Esophagus squamous epithelium (tissue), 4 donors: ENCODE measurements around the gene KCNAB1.

ENCODE experiments used
- POLR2A ChIP-seq, 4 donors: fragments of 450-650 bp; IDR thresholded peaks; one replicate each; pipeline ENCODE4 v1.6.1; 2017; ENCODE audit warnings: antibody characterized with exemption in 4 of 4, mild to moderate bottlenecking in 4 of 4, moderate library complexity in 3 of 4
- TF ChIP-seq, protein P1 (sequence below), 6 experiments: fragments of 450-650 bp in 4 of 6; fragments of 200-600 bp in 2 of 6; sonication (generic) in 2 of 6; IDR thresholded peaks; one replicate each; pipeline ENCODE4 v1.5.1; 2016 to 2019; ENCODE audit warnings: antibody characterized with exemption in 6 of 6, mild to moderate bottlenecking in 4 of 6, moderate library complexity in 4 of 6

DNA sequence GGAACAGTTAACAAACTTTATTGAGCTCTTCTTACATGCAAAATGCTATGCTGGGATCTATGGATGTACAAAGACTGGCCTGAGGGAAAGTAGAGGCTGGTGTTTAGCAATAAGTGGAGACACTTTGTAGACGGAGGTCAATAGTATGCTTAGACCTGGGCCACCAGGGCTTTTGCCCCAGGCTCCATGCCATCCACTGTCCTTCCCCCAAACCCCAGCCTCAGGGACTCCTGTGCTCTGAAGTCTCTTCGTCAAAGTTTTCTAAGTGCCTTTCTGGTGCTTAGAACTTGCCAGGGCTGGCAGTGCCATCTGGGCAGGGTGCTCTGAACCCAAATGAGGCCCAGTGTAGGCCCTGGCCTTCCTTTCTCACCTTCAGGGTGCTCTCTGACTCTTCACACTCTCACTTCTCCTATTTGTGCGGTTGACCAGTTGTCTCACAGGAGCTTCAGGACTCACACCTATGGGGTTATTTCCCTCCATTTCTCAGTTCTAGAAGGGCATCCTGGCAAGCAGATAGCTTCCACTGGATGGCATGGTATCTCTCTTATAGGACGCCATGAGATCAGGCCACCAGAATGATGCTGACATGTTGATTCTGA is 21.8 kb upstream of the KCNAB1 start:
- TF ChIP-seq, protein P1, sequence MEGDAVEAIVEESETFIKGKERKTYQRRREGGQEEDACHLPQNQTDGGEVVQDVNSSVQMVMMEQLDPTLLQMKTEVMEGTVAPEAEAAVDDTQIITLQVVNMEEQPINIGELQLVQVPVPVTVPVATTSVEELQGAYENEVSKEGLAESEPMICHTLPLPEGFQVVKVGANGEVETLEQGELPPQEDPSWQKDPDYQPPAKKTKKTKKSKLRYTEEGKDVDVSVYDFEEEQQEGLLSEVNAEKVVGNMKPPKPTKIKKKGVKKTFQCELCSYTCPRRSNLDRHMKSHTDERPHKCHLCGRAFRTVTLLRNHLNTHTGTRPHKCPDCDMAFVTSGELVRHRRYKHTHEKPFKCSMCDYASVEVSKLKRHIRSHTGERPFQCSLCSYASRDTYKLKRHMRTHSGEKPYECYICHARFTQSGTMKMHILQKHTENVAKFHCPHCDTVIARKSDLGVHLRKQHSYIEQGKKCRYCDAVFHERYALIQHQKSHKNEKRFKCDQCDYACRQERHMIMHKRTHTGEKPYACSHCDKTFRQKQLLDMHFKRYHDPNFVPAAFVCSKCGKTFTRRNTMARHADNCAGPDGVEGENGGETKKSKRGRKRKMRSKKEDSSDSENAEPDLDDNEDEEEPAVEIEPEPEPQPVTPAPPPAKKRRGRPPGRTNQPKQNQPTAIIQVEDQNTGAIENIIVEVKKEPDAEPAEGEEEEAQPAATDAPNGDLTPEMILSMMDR (IDR thresholded peaks at IDR 0.05), result no peak
- TF ChIP-seq POLR2A (IDR thresholded peaks at IDR 0.05), result no peak
